ENCODE results near the gene NUDT3.
"Not testable (repeated sequence)": the region's sequence is repeated elsewhere in the genome, so short reads cannot be mapped to it uniquely, and the experiment has no call there.

Gene NUDT3

DNA sequence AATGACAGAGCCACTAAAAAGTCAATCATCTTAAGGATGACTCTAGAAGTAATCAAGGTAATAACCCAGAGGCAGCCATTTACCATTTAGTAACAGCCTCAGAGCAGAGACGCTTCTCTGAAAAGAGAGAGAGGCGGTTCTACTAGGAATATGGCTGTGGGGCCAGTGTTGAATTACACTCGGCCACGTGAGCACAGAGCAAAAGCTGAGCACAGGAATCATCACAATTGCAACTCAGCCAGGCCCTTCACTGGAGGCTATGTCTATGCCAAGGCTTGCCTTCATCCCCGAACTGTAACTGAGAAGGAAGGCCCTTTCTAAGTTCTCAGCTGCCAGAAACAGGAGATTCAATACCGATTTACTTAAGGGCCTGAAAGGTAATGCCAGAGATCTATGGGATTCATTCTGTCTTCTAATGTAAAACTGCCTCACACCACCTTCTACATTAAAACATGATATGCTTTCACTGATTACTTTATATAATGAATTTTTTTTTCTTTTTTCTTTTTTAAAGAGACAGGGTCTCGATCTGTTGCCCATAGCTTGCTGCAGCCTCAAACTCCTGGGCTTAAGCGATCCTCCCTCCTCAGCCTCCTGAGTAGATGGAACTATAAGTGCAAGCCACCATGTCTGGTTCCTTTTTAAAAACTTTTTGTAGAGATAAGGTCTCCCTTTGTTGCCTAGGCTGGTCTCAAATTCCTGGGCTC is 67.6 kb downstream of the NUDT3 start:
- no peak for ATAC-seq

DNA sequence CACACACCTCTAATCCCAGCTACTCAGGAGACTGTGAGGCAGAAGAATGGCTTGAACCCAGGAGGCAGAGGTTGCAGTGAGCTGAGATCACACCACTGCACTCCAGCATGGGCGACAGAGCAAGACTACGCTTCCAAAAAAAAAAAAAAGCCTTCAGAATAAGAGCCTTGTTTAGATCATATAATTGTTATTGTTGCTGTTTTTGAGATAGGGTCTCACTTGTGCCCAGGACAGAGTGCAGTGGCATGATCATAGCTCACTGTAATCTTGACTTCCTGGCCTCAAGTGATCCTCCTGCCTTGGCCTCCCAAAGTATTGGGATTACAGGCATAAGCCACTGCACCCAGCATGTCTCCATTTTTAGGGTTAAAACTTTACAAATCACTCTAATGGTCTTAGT is 68.2 kb downstream of the NUDT3 start:
- ATAC-seq = not testable (repeated sequence)

More for the DNA sequence above, 67.6 kb downstream of the NUDT3 start:
- TF ChIP-seq ZFP3 (CRISPR knock-in tag; IDR thresholded peaks at IDR 0.05) = no peak
- no peak for TF ChIP-seq ISL1 (CRISPR knock-in tag; IDR thresholded peaks at IDR 0.05)
- no peak for TF ChIP-seq GLIS3 (CRISPR knock-in tag; IDR thresholded peaks at IDR 0.05)
- no peak for TF ChIP-seq ZNF565 (CRISPR knock-in tag; conservative IDR thresholded peaks at IDR 0.05; ENCODE audit: low read depth)
- no peak for TF ChIP-seq TCF4 (CRISPR knock-in tag; IDR thresholded peaks at IDR 0.05; ENCODE audit: borderline replicate concordance)
- TF ChIP-seq, protein P1, sequence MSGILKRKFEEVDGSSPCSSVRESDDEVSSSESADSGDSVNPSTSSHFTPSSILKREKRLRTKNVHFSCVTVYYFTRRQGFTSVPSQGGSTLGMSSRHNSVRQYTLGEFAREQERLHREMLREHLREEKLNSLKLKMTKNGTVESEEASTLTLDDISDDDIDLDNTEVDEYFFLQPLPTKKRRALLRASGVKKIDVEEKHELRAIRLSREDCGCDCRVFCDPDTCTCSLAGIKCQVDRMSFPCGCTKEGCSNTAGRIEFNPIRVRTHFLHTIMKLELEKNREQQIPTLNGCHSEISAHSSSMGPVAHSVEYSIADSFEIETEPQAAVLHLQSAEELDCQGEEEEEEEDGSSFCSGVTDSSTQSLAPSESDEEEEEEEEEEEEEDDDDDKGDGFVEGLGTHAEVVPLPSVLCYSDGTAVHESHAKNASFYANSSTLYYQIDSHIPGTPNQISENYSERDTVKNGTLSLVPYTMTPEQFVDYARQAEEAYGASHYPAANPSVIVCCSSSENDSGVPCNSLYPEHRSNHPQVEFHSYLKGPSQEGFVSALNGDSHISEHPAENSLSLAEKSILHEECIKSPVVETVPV (CRISPR knock-in tag; IDR thresholded peaks at IDR 0.05) = no peak
- no peak for TF ChIP-seq ZC3H10 (CRISPR knock-in tag; IDR thresholded peaks at IDR 0.05)
- no peak for TF ChIP-seq OSR1 (CRISPR knock-in tag; IDR thresholded peaks at IDR 0.05)
- TF ChIP-seq, protein P2, sequence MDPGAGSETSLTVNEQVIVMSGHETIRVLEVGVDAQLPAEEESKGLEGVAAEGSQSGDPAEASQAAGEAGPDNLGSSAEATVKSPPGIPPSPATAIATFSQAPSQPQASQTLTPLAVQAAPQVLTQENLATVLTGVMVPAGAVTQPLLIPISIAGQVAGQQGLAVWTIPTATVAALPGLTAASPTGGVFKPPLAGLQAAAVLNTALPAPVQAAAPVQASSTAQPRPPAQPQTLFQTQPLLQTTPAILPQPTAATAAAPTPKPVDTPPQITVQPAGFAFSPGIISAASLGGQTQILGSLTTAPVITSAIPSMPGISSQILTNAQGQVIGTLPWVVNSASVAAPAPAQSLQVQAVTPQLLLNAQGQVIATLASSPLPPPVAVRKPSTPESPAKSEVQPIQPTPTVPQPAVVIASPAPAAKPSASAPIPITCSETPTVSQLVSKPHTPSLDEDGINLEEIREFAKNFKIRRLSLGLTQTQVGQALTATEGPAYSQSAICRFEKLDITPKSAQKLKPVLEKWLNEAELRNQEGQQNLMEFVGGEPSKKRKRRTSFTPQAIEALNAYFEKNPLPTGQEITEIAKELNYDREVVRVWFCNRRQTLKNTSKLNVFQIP (CRISPR knock-in tag; IDR thresholded peaks at IDR 0.05; ENCODE audit: borderline replicate concordance, low read depth) = no peak

DNA sequence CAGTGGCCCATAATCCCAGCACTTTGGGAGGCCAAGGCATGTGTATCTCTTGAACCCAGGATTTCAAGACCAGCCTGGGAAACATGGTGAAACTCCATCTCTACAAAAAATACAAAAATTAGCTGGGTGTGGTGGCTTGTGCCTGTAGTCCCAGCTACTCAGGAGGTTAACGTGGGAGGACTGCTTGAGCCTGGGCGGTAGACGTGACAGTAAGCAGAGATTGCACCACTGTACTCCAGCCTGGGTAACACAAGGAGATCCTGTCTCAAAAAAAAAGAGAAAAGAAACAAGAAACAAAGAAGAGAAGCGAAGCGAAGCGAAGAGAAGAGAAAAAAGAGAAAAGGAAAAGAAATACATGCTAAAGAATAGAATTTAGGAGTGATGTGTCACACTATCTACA is 69.2 kb downstream of the NUDT3 start:
- TF ChIP-seq, protein P1 (CRISPR knock-in tag; IDR thresholded peaks at IDR 0.05) = no peak
- no peak for TF ChIP-seq SNAI2 (CRISPR knock-in tag; IDR thresholded peaks at IDR 0.05)
- TF ChIP-seq ZFP3 (CRISPR knock-in tag; IDR thresholded peaks at IDR 0.05) = no peak
- no peak for TF ChIP-seq TCF4 (CRISPR knock-in tag; IDR thresholded peaks at IDR 0.05; ENCODE audit: borderline replicate concordance)
- TF ChIP-seq, protein P3, sequence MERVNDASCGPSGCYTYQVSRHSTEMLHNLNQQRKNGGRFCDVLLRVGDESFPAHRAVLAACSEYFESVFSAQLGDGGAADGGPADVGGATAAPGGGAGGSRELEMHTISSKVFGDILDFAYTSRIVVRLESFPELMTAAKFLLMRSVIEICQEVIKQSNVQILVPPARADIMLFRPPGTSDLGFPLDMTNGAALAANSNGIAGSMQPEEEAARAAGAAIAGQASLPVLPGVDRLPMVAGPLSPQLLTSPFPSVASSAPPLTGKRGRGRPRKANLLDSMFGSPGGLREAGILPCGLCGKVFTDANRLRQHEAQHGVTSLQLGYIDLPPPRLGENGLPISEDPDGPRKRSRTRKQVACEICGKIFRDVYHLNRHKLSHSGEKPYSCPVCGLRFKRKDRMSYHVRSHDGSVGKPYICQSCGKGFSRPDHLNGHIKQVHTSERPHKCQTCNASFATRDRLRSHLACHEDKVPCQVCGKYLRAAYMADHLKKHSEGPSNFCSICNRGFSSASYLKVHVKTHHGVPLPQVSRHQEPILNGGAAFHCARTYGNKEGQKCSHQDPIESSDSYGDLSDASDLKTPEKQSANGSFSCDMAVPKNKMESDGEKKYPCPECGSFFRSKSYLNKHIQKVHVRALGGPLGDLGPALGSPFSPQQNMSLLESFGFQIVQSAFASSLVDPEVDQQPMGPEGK (CRISPR knock-in tag; IDR thresholded peaks at IDR 0.05; ENCODE audit: borderline replicate concordance) = no peak
- no peak for TF ChIP-seq ZNF8 (CRISPR knock-in tag; IDR thresholded peaks at IDR 0.05)
- no peak for TF ChIP-seq BACH2 (CRISPR knock-in tag; IDR thresholded peaks at IDR 0.05; ENCODE audit: borderline replicate concordance)
- TF ChIP-seq PPARA (CRISPR knock-in tag; IDR thresholded peaks at IDR 0.05; ENCODE audit: borderline replicate concordance) = no peak
- TF ChIP-seq, protein P2 (CRISPR knock-in tag; IDR thresholded peaks at IDR 0.05; ENCODE audit: borderline replicate concordance, low read depth) = no peak
- no peak for ATAC-seq

DNA sequence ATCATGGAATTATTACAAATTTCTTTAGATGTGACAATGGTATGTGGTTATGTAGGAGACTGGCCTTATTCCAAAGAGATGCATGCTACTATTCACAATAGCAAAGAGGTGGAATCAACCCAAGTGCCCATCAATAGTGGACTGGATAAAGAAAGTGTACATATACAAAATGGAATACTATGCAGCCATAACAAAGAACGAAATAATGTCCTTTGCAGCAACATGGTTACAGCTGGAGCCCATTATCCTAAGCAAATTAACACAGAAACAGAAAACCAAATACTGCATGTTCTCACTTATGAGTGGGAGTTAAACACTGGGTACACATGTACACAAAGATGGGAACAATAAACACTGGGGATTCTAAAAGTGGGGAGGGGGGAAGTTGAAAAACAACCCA is 69.7 kb downstream of the NUDT3 start:
- no peak for ATAC-seq
- TF ChIP-seq, protein P1 (CRISPR knock-in tag; IDR thresholded peaks at IDR 0.05) = no peak
- no peak for TF ChIP-seq ZNF565 (CRISPR knock-in tag; conservative IDR thresholded peaks at IDR 0.05; ENCODE audit: low read depth)
- no peak for TF ChIP-seq ZFP30 (CRISPR knock-in tag; IDR thresholded peaks at IDR 0.05)
- TF ChIP-seq OSR1 (CRISPR knock-in tag; IDR thresholded peaks at IDR 0.05) = no peak
- TF ChIP-seq ZFP3 (CRISPR knock-in tag; IDR thresholded peaks at IDR 0.05) = no peak
- TF ChIP-seq, protein P3 (CRISPR knock-in tag; IDR thresholded peaks at IDR 0.05; ENCODE audit: borderline replicate concordance) = no peak
- TF ChIP-seq ZNF70 (CRISPR knock-in tag; IDR thresholded peaks at IDR 0.05) = no peak
- no peak for TF ChIP-seq BACH2 (CRISPR knock-in tag; IDR thresholded peaks at IDR 0.05; ENCODE audit: borderline replicate concordance)
- no peak for TF ChIP-seq TCF4 (CRISPR knock-in tag; IDR thresholded peaks at IDR 0.05; ENCODE audit: borderline replicate concordance)
- TF ChIP-seq GLIS3 (CRISPR knock-in tag; IDR thresholded peaks at IDR 0.05) = no peak
- TF ChIP-seq, protein P4, sequence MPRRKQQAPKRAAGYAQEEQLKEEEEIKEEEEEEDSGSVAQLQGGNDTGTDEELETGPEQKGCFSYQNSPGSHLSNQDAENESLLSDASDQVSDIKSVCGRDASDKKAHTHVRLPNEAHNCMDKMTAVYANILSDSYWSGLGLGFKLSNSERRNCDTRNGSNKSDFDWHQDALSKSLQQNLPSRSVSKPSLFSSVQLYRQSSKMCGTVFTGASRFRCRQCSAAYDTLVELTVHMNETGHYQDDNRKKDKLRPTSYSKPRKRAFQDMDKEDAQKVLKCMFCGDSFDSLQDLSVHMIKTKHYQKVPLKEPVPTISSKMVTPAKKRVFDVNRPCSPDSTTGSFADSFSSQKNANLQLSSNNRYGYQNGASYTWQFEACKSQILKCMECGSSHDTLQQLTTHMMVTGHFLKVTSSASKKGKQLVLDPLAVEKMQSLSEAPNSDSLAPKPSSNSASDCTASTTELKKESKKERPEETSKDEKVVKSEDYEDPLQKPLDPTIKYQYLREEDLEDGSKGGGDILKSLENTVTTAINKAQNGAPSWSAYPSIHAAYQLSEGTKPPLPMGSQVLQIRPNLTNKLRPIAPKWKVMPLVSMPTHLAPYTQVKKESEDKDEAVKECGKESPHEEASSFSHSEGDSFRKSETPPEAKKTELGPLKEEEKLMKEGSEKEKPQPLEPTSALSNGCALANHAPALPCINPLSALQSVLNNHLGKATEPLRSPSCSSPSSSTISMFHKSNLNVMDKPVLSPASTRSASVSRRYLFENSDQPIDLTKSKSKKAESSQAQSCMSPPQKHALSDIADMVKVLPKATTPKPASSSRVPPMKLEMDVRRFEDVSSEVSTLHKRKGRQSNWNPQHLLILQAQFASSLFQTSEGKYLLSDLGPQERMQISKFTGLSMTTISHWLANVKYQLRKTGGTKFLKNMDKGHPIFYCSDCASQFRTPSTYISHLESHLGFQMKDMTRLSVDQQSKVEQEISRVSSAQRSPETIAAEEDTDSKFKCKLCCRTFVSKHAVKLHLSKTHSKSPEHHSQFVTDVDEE (CRISPR knock-in tag; IDR thresholded peaks at IDR 0.05) = no peak
- no peak for TF ChIP-seq PPARA (CRISPR knock-in tag; IDR thresholded peaks at IDR 0.05; ENCODE audit: borderline replicate concordance)

Data from SK-N-SH treated with all-trans-retinoic acid at 6 μM for 48 hours (cell line).